Activated CD8-positive, alpha-beta memory T cell treated with anti-CD3 and anti-CD28 coated beads, Interleukin-2, amount 10 ng/mL, durations not matched to agents 7 days and 5 days (primary cell): ENCODE results near the gene GBP3. TPM values are rescaled to one million over a fixed set of nuclear protein-coding genes. Genes with fewer than 3 reads are reported as not detected.
"Not testable (repeated sequence)": the region's sequence is repeated elsewhere in the genome, so short reads cannot be mapped to it uniquely, and the experiment has no call there.

Experiments
- ATAC-seq: fragments of 150-1000 bp; cut with Tn5 transposase; one replicate; pipeline ENCODE4 v1.10.0; 2021; ENCODE audit warnings: moderate library complexity
- CTCF ChIA-PET: fragments of 350-600 bp; sonication (Branson Sonifier 250); formaldehyde crosslinking; loops from one replicate; lab custom pipeline; 2021; ENCODE audit warnings: antibody characterized with exemption; lab: Charles Lee
- DNase-seq: peaks from one replicate; pipeline ENCODE4 v3.0.0-alpha.2; 2020
- H3K27ac Mint-ChIP-seq: one replicate; pipeline ENCODE4 v1.8.0; 2021; ENCODE audit warnings: mild to moderate bottlenecking, mixed read lengths
- H3K27me3 Mint-ChIP-seq: one replicate; pipeline ENCODE4 v1.8.0; 2021; ENCODE audit warnings: mixed read lengths
- H3K36me3 Mint-ChIP-seq: one replicate; pipeline ENCODE4 v1.8.0; 2021; ENCODE audit warnings: mild to moderate bottlenecking, mixed read lengths
- H3K4me1 Mint-ChIP-seq: one replicate; pipeline ENCODE4 v1.8.0; 2021; ENCODE audit warnings: mixed read lengths
- H3K4me3 Mint-ChIP-seq: one replicate; pipeline ENCODE4 v1.8.0; 2021; ENCODE audit warnings: mild to moderate bottlenecking, moderate library complexity, mixed read lengths
- H3K9me3 Mint-ChIP-seq: one replicate; pipeline ENCODE4 v1.8.0; 2022; ENCODE audit warnings: low read depth, mixed read lengths
- total RNA-seq, 2 experiments: library from RNA; stranded (reverse); gene quantifications; one replicate each; pipeline ENCODE4 v1.2.3, GENCODE V29; 2021

Gene GBP3
- 10 to 100 TPM; 32.0 to 38.6 TPM for total RNA-seq

GRCh38 chr1:89022167-89022959 lies at the start of gene GBP3:
TSS of gene GBP3 (minus strand) at chr1:89022866. CDS start at chr1:89020721, 2,145 bp downstream.
- ATAC-seq = peak; percentile 83
- CTCF ChIA-PET = interaction anchor here (0.8 to 2.6 kb wide), 9 partner anchors 13 to 431 kb away, joined by 3 to 10 read pairs (median 6); partner anchors contain the start of gene GBP1
- H3K4me1 Mint-ChIP-seq = peaks cover 40% of the 10 kb centered on the region

GRCh38 chr1:89070509-89070908 lies 47.8 kb upstream of the GBP3 start:
- H3K4me3 Mint-ChIP-seq = peak overlapping the region; percentile 75
- CTCF ChIA-PET = interaction anchor here (0.8 to 1.4 kb wide), 6 partner anchors 10 to 385 kb away, joined by 3 read pairs; no protein-coding TSS in a partner anchor
- peak overlapping the region; percentile 85 for H3K27ac Mint-ChIP-seq
- peaks cover 32% of the 10 kb centered on the region for H3K36me3 Mint-ChIP-seq
- H3K9me3 Mint-ChIP-seq = peaks cover 7% of the 10 kb centered on the region
- peaks cover 24% of the 10 kb centered on the region for H3K4me1 Mint-ChIP-seq
- H3K27me3 Mint-ChIP-seq = no peaks in the 10 kb centered on the region
- DNase-seq (no peak), ATAC-seq (no peak)

More at GRCh38 chr1:89022167-89022959, at the start of gene GBP3:
- Mint-ChIP-seq H3K4me3 (peak within 1 kb of the TSS; percentile 87), H3K36me3 (peaks cover 63% of the 10 kb centered on the region), H3K27ac (peak within 1 kb of the TSS; percentile 85), H3K27me3 (no peaks in the 10 kb centered on the region), H3K9me3 (peaks cover 9% of the 10 kb centered on the region)
- DNase-seq = peak; percentile 49

DNA sequence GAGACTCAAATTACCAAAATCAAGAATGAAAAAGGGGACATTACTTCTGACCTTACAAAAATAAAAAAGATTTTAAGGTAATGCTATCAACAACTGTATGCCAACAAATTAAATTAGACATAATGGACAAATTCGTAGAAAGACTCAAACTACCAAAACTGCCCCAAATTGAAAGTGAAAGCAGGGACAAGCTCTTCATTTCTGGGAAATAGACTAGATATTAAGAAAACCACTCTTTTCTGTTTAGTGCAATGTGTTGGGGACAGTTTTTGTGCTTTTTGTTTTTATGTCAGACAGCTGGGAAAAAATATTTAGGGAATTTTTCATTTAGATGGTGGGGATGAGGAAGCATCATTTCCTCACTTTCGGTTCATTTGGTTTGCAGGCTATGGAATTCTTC lies 47.3 kb upstream of the GBP3 start:
- peak; percentile 22 for ATAC-seq
- DNase-seq = no peak
- Mint-ChIP-seq H3K4me3 (peak overlapping the region; percentile 75), H3K27me3 (no peaks in the 10 kb centered on the region), H3K36me3 (peaks cover 31% of the 10 kb centered on the region), H3K27ac (peak overlapping the region; percentile 85), H3K9me3 (peaks cover 7% of the 10 kb centered on the region), H3K4me1 (peaks cover 25% of the 10 kb centered on the region)
- CTCF ChIA-PET = interaction anchor here (0.8 to 1.4 kb wide), 5 partner anchors 16 to 386 kb away, joined by 3 to 4 read pairs (median 3); no protein-coding TSS in a partner anchor

DNA sequence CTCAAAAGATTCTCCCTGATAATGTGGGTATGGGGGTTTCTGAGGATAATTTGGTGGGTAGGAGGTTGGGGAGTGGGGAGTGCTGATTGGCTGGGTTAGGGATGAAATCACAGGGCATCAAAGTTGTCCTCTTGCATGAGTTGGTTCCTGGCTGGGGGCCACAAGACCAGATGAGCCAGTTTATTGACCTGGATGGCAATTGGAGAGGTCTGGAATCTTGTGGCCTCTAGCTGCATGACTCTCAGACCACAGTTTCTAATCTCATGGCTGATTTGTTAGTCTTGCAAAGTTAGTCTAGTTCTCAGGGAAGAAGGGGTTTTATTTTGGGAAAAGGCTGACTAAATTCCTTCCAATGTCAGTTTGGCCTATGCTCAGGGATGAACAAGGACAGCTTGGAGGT lies 45.6 kb upstream of the GBP3 start:
- peak overlapping the region; percentile 3 for H3K27ac Mint-ChIP-seq
- DNase-seq (no peak), ATAC-seq (no peak)
- H3K9me3 Mint-ChIP-seq = no peaks in the 10 kb centered on the region
- H3K27me3 Mint-ChIP-seq = no peaks in the 10 kb centered on the region
- peaks cover 33% of the 10 kb centered on the region for H3K36me3 Mint-ChIP-seq
- H3K4me1 Mint-ChIP-seq = peaks cover 30% of the 10 kb centered on the region
- H3K4me3 Mint-ChIP-seq = no peak overlapping the region
- CTCF ChIA-PET = no interaction called here

DNA sequence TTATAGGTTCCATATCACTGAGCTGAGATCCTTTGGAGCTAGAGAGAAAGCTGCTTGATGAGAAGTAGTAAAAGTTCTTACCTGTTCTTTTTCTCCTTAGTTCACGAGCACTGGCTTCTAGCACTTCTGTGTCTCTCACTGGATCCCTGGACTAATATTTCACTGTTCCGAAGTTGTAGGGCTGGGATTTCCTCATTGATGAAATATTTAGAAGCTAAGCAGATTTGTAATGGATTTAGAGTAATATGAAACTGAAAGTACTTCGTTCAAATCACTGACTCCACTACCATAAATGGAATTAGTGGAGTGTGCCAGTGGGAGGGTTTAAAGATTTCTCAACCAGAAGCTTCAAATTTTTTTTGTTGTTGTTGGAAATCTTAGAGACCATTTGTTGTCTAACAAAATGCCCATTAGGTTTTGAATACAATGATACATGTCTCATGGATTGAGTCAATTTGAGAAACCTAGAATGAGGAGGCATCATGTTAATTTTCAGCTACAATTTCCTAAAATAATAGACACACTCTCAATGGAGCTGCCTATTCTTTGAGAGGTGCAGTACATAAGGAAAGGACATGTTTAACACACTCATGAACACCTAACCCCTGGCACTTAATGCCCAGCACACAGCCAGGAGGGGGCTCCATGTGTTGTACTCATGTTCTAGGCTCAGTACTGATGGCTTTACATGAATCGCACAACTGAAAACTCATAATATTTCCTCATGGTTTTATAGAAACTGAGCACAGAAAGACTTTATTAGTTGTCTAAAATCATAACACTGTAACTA lies 42.6 kb upstream of the GBP3 start, which contains the start of gene GBP1:
Gene GBP1 (minus strand): TSS at position 130 of the 790 bp plus-strand sequence. CDS start 1,974 bp downstream, outside the sequence.
- peak within 1 kb of the TSS; percentile 91 for H3K4me3 Mint-ChIP-seq
- no peak for DNase-seq
- peak; percentile 83 for ATAC-seq
- no peaks in the 10 kb centered on the region for H3K9me3 Mint-ChIP-seq
- peak within 1 kb of the TSS; percentile 93 for H3K27ac Mint-ChIP-seq
- peaks cover 53% of the 10 kb centered on the region for H3K4me1 Mint-ChIP-seq
- peaks cover 49% of the 10 kb centered on the region for H3K36me3 Mint-ChIP-seq
- no peaks in the 10 kb centered on the region for H3K27me3 Mint-ChIP-seq
- CTCF ChIA-PET = interaction anchor here (0.9 to 2.0 kb wide), 12 partner anchors 16 to 296 kb away, joined by 3 to 10 read pairs (median 4); partner anchors contain the start of genes GBP3 and GBP4

- peak overlapping the region; percentile 93 for H3K27ac Mint-ChIP-seq
- peak; percentile 53 for ATAC-seq
- no peaks in the 10 kb centered on the region for H3K9me3 Mint-ChIP-seq
- H3K36me3 Mint-ChIP-seq = peaks cover 52% of the 10 kb centered on the region
- peaks cover 51% of the 10 kb centered on the region for H3K4me1 Mint-ChIP-seq
- no peaks in the 10 kb centered on the region for H3K27me3 Mint-ChIP-seq
- DNase-seq = no peak
- CTCF ChIA-PET = interaction anchor here (0.9 to 2.0 kb wide), 12 partner anchors 16 to 297 kb away, joined by 3 to 10 read pairs (median 4); partner anchors contain the start of genes GBP3 and GBP4
- peak overlapping the region; percentile 91 for H3K4me3 Mint-ChIP-seq
These were observed 42.0 kb upstream of the GBP3 start for GRCh38 chr1:89064632-89065031.

GRCh38 chr1:89063094-89063493 lies 40.4 kb upstream of the GBP3 start:
- H3K9me3 Mint-ChIP-seq = no peaks in the 10 kb centered on the region
- H3K4me1 Mint-ChIP-seq = peaks cover 46% of the 10 kb centered on the region
- peak overlapping the region; percentile 77 for H3K27ac Mint-ChIP-seq
- DNase-seq (no peak), ATAC-seq (no peak)
- peaks cover 63% of the 10 kb centered on the region for H3K36me3 Mint-ChIP-seq
- CTCF ChIA-PET = interaction anchor here (1.0 to 1.7 kb wide), 5 partner anchors 23 to 295 kb away, joined by 3 to 8 read pairs (median 4); no protein-coding TSS in a partner anchor
- no peaks in the 10 kb centered on the region for H3K27me3 Mint-ChIP-seq
- H3K4me3 Mint-ChIP-seq = peak overlapping the region; percentile 91

GRCh38 chr1:89060091-89060490 lies 37.4 kb upstream of the GBP3 start:
- no peak overlapping the region for H3K4me3 Mint-ChIP-seq
- H3K27ac Mint-ChIP-seq = no peak overlapping the region
- H3K9me3 Mint-ChIP-seq = no peaks in the 10 kb centered on the region
- DNase-seq (no peak), ATAC-seq (no peak)
- peaks cover 89% of the 10 kb centered on the region for H3K36me3 Mint-ChIP-seq
- CTCF ChIA-PET = no interaction called here
- peaks cover 39% of the 10 kb centered on the region for H3K4me1 Mint-ChIP-seq
- H3K27me3 Mint-ChIP-seq = no peaks in the 10 kb centered on the region

- Mint-ChIP-seq H3K27ac (no peak overlapping the region), H3K4me3 (no peak overlapping the region), H3K4me1 (no peaks in the 10 kb centered on the region), H3K9me3 (no peaks in the 10 kb centered on the region), H3K27me3 (no peaks in the 10 kb centered on the region), H3K36me3 (peaks cover 74% of the 10 kb centered on the region)
- DNase-seq (no peak), ATAC-seq (no peak)
- CTCF ChIA-PET = no interaction called here
These were observed 29.3 kb upstream of the GBP3 start for GRCh38 chr1:89051955-89052312.

DNA sequence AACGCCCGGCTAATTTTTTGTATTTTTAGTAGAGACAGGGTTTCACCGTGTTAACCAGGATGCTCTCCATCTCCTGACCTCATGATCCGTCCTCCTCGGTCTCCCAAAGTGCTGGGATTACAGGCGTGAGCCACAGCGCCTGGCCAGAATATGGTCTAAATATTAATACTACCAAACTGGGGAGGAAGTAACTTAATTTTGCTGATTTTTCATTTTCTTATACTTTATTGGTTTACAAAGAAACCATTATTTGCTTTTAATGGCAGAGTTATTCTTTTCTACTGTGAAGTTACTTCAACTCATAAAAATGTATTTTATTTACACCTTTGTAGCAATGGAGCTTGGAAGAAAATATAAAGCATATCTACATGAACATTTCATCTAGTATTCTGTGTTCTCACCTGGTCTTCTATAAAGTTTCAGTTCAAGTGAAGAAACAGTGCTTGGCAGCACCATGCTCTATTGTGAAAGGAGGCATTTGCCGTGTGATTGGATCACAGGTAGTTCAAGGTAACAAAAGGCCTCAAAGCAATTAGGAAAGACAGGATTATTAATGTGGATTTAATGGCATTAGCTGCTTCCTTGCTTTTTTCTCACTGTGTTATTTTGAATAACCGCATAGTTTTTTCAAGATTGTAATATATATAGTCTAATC lies 28.8 kb upstream of the GBP3 start:
- DNase-seq (no peak), ATAC-seq (no peak)
- Mint-ChIP-seq H3K27me3 (no peaks in the 10 kb centered on the region), H3K36me3 (peaks cover 69% of the 10 kb centered on the region), H3K27ac (no peak overlapping the region), H3K4me1 (no peaks in the 10 kb centered on the region), H3K4me3 (no peak overlapping the region), H3K9me3 (no peaks in the 10 kb centered on the region)
- CTCF ChIA-PET = interaction anchor here (1.4 kb wide), 1 partner anchor 65 kb away, joined by 3 read pairs; no protein-coding TSS in a partner anchor

DNA sequence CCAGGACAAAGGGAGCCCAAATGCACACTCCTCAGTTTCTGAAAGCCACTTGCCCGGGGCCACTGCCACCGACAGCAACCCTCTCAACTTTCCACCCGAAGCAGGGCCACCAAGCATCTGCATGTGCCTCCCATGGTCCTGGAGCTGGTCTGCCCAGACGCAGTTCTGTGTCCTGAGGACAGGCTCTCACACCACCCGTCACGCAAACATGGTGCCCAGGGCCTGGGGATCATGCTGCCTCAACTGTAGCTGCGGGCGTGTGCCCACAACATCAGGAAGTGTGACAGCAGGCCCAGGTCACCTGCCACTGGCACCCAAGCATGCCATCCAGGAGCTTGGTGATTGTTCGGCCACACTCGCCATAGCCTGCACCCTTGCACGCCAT lies 28.0 kb upstream of the GBP3 start:
- DNase-seq (no peak), ATAC-seq (no peak)
- Mint-ChIP-seq H3K4me1 (no peaks in the 10 kb centered on the region), H3K9me3 (no peaks in the 10 kb centered on the region), H3K27me3 (no peaks in the 10 kb centered on the region), H3K4me3 (no peak overlapping the region), H3K36me3 (peaks cover 61% of the 10 kb centered on the region), H3K27ac (no peak overlapping the region)
- CTCF ChIA-PET = interaction anchor here (1.4 kb wide), 1 partner anchor 66 kb away, joined by 3 read pairs; no protein-coding TSS in a partner anchor

GRCh38 chr1:89049901-89050648 lies 27.4 kb upstream of the GBP3 start:
- not testable (repeated sequence) for H3K27ac Mint-ChIP-seq, H3K27me3 Mint-ChIP-seq, H3K9me3 Mint-ChIP-seq, ATAC-seq, H3K4me3 Mint-ChIP-seq, DNase-seq, H3K4me1 Mint-ChIP-seq
- CTCF ChIA-PET = interaction anchor here (1.4 kb wide), 1 partner anchor 66 kb away, joined by 3 read pairs; no protein-coding TSS in a partner anchor
- H3K36me3 Mint-ChIP-seq = peaks cover 57% of the 10 kb centered on the region
